ENCODE measurements around the gene FAM131A. TPM values are rescaled to one million over a fixed set of nuclear protein-coding genes. Genes with fewer than 3 reads are reported as not detected.

FAM131A gene
- total and polyA plus RNA-seq, 7 experiments from 2014 or later = 2.2 to 13.4 (median 8.2) TPM

GRCh38 chr3:184332370-184333090 lies 4.9 kb upstream of the FAM131A start:
- peaks cover 20 to 71% (median 35%) of the 10 kb centered on the region in 3 experiments for H3K36me3 ChIP-seq (ENCODE audit: control insufficient read depth in 2 of 3, insufficient read depth in 3 of 3, low read length in 3 of 3)
- DNase-seq = no peak
- H3K9me3 ChIP-seq (ENCODE audit: control insufficient read depth in 2 of 3, low read length in 3 of 3) = no peaks in the 10 kb centered on the region
- peak overlapping the region; percentile 37 for H3K27ac ChIP-seq (ENCODE audit: low read depth, low read length)
- peaks cover 0 to 3% (median 0%) of the 10 kb centered on the region in 11 donors for H3K9me3 Mint-ChIP-seq
- ChIA-PET POLR2A (no interaction called here), CTCF (no interaction called here)
- H3K4me3 Mint-ChIP-seq = peak overlapping the region in 2 of 10 donors; percentile 8 to 12
- H3K27ac Mint-ChIP-seq = peak overlapping the region in 8 of 9 donors; percentile 45 to 99 (median 82)
- ATAC-seq = no peak
- peaks cover 7 to 47% (median 13%) of the 10 kb centered on the region in 7 donors for H3K4me1 Mint-ChIP-seq
- H3K27me3 ChIP-seq (ENCODE audit: control insufficient read depth in 2 of 2, insufficient read depth in 2 of 2, low read length in 2 of 2) = no peaks in the 10 kb centered on the region
- H3K27me3 Mint-ChIP-seq = no peaks in the 10 kb centered on the region
- H3K4me3 ChIP-seq (ENCODE audit: low read length) = no peak overlapping the region
- peaks cover 8 to 43% (median 18%) of the 10 kb centered on the region in 5 donors for H3K36me3 Mint-ChIP-seq
- peaks cover 8 to 10% of the 10 kb centered on the region in 2 donors for H3K4me1 ChIP-seq (ENCODE audit: control insufficient read depth in 2 of 2, insufficient read depth in 2 of 2, low read length in 2 of 2)
- intact Hi-C loops (cut with micrococcal nuclease) = no loop called here

- Histone ChIP-seq H3K4me1 (ENCODE audit: control insufficient read depth in 2 of 2, insufficient read depth in 2 of 2, low read length in 2 of 2) (peaks cover 8 to 10% of the 10 kb centered on the region in 2 donors), H3K36me3 (ENCODE audit: control insufficient read depth in 2 of 3, insufficient read depth in 3 of 3, low read length in 3 of 3) (peaks cover 19 to 65% (median 30%) of the 10 kb centered on the region in 3 experiments), H3K27ac (ENCODE audit: low read depth, low read length) (peak overlapping the region; percentile 96), H3K4me3 (ENCODE audit: low read length) (no peak overlapping the region), H3K27me3 (ENCODE audit: control insufficient read depth in 2 of 2, insufficient read depth in 2 of 2, low read length in 2 of 2) (no peaks in the 10 kb centered on the region), H3K9me3 (ENCODE audit: control insufficient read depth in 2 of 3, low read length in 3 of 3) (no peaks in the 10 kb centered on the region)
- peaks cover 14 to 52% (median 19%) of the 10 kb centered on the region in 7 donors for H3K4me1 Mint-ChIP-seq
- H3K4me3 Mint-ChIP-seq = peak overlapping the region in 1 of 10 donors; percentile 8
- H3K36me3 Mint-ChIP-seq = peaks cover 8 to 36% (median 18%) of the 10 kb centered on the region in 5 donors
- H3K9me3 Mint-ChIP-seq = peaks cover 0 to 3% (median 0%) of the 10 kb centered on the region in 11 donors
- ATAC-seq (no peak), DNase-seq (no peak)
- peak overlapping the region; percentile 52 to 99 (median 89) for H3K27ac Mint-ChIP-seq
- intact Hi-C loops (cut with micrococcal nuclease) = no loop called here
- ChIA-PET POLR2A (no interaction called here), CTCF (no interaction called here)
- H3K27me3 Mint-ChIP-seq = no peaks in the 10 kb centered on the region
Measured at GRCh38 chr3:184333190-184333589, 4.2 kb upstream of the FAM131A start.

GRCh38 chr3:184333700-184334099 lies 3.7 kb upstream of the FAM131A start:
- peaks cover 8 to 10% of the 10 kb centered on the region in 2 donors for H3K4me1 ChIP-seq (ENCODE audit: control insufficient read depth in 2 of 2, insufficient read depth in 2 of 2, low read length in 2 of 2)
- peaks cover 16 to 52% (median 19%) of the 10 kb centered on the region in 7 donors for H3K4me1 Mint-ChIP-seq
- no peak overlapping the region for H3K4me3 ChIP-seq (ENCODE audit: low read length)
- peaks cover 14 to 60% (median 25%) of the 10 kb centered on the region in 3 experiments for H3K36me3 ChIP-seq (ENCODE audit: control insufficient read depth in 2 of 3, insufficient read depth in 3 of 3, low read length in 3 of 3)
- H3K27me3 Mint-ChIP-seq = no peaks in the 10 kb centered on the region
- intact Hi-C loops (cut with micrococcal nuclease) = no loop called here
- H3K36me3 Mint-ChIP-seq = peaks cover 8 to 31% (median 14%) of the 10 kb centered on the region in 5 donors
- H3K9me3 Mint-ChIP-seq = peaks cover 0 to 3% (median 0%) of the 10 kb centered on the region in 11 donors
- H3K9me3 ChIP-seq (ENCODE audit: control insufficient read depth in 2 of 3, low read length in 3 of 3) = no peaks in the 10 kb centered on the region
- H3K27me3 ChIP-seq (ENCODE audit: control insufficient read depth in 2 of 2, insufficient read depth in 2 of 2, low read length in 2 of 2) = no peaks in the 10 kb centered on the region
- ChIA-PET CTCF (no interaction called here), POLR2A (interaction anchor here (0.6 kb wide), 1 partner anchor 34 kb away, joined by 3 read pairs; no protein-coding TSS in a partner anchor)
- peak overlapping the region in 3 of 10 donors; percentile 1 to 76 (median 72) for H3K4me3 Mint-ChIP-seq
- no peak for DNase-seq
- ATAC-seq = no peak
- H3K27ac Mint-ChIP-seq = peak overlapping the region; percentile 73 to 99 (median 89)
- peak overlapping the region; percentile 96 for H3K27ac ChIP-seq (ENCODE audit: low read depth, low read length)

DNA sequence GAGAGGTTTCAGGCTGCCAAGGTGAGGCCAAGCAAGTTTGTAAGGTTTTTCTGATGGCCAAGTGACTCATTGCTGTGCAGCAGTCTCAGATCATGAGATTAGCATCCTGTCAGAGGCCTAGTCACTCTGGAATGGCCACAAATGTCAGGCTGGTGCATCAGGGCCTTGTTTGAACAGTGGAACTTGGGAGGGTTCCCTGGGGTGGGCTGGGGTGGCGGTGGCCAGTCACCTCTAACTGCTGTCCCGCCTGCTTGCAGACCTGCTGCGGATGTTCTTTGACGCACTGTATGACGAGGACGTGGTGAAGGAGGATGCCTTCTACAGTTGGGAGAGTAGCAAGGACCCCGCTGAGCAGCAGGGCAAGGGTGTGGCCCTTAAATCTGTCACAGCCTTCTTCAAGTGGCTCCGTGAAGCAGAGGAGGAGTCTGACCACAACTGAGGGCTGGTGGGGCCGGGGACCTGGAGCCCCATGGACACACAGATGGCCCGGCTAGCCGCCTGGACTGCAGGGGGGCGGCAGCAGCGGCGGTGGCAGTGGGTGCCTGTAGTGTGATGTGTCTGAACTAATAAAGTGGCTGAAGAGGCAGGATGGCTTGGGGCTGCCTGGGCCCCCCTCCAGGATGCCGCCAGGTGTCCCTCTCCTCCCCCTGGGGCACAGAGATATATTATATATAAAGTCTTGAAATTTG lies 2.8 kb upstream of the FAM131A start:
- no peaks in the 10 kb centered on the region for H3K27me3 Mint-ChIP-seq
- POLR2A ChIA-PET = no interaction called here
- intact Hi-C loops (cut with micrococcal nuclease) = loop anchor here (1.0 kb wide), 4 partner anchors 20 to 85 kb away; partner anchors contain the start of genes EIF4G1 (in 2 of the 2), PSMD2 (in 2 of the 2) and EEF1AKMT4 (in 1 of the 2)

DNA sequence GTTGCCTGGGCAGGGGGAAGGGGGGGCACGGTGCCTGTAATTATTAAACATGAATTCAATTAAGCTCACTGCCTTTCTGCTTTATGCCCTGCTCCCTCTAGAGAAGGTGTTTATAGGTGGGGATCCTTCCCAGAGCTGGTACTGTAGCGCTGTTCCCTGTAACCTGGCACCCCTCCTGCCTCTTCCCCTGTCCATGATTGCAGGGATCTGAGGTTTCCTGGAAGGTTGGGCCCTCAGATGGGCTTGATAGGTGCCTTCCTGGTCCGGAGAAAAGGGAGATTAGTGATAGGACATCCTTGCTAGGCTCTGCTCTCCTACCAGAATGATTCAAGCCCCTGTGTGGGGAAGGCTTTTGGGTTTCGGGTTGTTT lies 2.1 kb upstream of the FAM131A start:
- no peaks in the 10 kb centered on the region for H3K27me3 Mint-ChIP-seq
- DNase-seq (no peak), ATAC-seq (peak; percentile 3)
- POLR2A ChIA-PET = interaction anchor here (1.0 kb wide), 1 partner anchor 25 kb away, joined by 3 read pairs; no protein-coding TSS in a partner anchor
- H3K4me3 Mint-ChIP-seq = peak overlapping the region; percentile 79 to 96 (median 92)
- CTCF ChIA-PET = no interaction called here
- H3K4me1 Mint-ChIP-seq = peaks cover 16 to 52% (median 19%) of the 10 kb centered on the region in 7 donors
- Histone ChIP-seq H3K27me3 (ENCODE audit: control insufficient read depth in 2 of 2, insufficient read depth in 2 of 2, low read length in 2 of 2) (no peaks in the 10 kb centered on the region), H3K4me1 (ENCODE audit: control insufficient read depth in 2 of 2, insufficient read depth in 2 of 2, low read length in 2 of 2) (peaks cover 8 to 10% of the 10 kb centered on the region in 2 donors), H3K27ac (ENCODE audit: low read depth, low read length) (peak overlapping the region; percentile 96), H3K4me3 (ENCODE audit: low read length) (peak overlapping the region; percentile 66), H3K36me3 (ENCODE audit: control insufficient read depth in 2 of 3, insufficient read depth in 3 of 3, low read length in 3 of 3) (peaks cover 9 to 45% (median 13%) of the 10 kb centered on the region in 3 experiments), H3K9me3 (ENCODE audit: control insufficient read depth in 2 of 3, low read length in 3 of 3) (no peaks in the 10 kb centered on the region)
- intact Hi-C loops (cut with micrococcal nuclease) = loop anchor here (1.0 kb wide), 4 partner anchors 21 to 86 kb away; partner anchors contain the start of genes EIF4G1 (in 2 of the 2), PSMD2 (in 2 of the 2) and EEF1AKMT4 (in 1 of the 2)
- H3K27ac Mint-ChIP-seq = peak overlapping the region; percentile 62 to 99 (median 96)
- H3K9me3 Mint-ChIP-seq = peaks cover 0 to 3% (median 0%) of the 10 kb centered on the region in 11 donors
- H3K36me3 Mint-ChIP-seq = peaks cover 0 to 21% (median 5%) of the 10 kb centered on the region in 5 donors

More for the DNA sequence above, 2.8 kb upstream of the FAM131A start:
- ATAC-seq (peak; percentile 26), DNase-seq (peak in 2 of 9 donors; percentile 37 to 43)
- Histone ChIP-seq H3K27me3 (ENCODE audit: control insufficient read depth in 2 of 2, insufficient read depth in 2 of 2, low read length in 2 of 2) (no peaks in the 10 kb centered on the region), H3K27ac (ENCODE audit: low read depth, low read length) (peak overlapping the region; percentile 96), H3K4me1 (ENCODE audit: control insufficient read depth in 2 of 2, insufficient read depth in 2 of 2, low read length in 2 of 2) (peaks cover 8 to 10% of the 10 kb centered on the region in 2 donors), H3K9me3 (ENCODE audit: control insufficient read depth in 2 of 3, low read length in 3 of 3) (no peaks in the 10 kb centered on the region), H3K36me3 (ENCODE audit: control insufficient read depth in 2 of 3, insufficient read depth in 3 of 3, low read length in 3 of 3) (peaks cover 9 to 51% (median 16%) of the 10 kb centered on the region in 3 experiments), H3K4me3 (ENCODE audit: low read length) (no peak overlapping the region)
- Mint-ChIP-seq H3K36me3 (peaks cover 3 to 23% (median 7%) of the 10 kb centered on the region in 5 donors), H3K4me3 (peak overlapping the region in 7 of 10 donors; percentile 13 to 76 (median 42)), H3K9me3 (peaks cover 0 to 3% (median 0%) of the 10 kb centered on the region in 11 donors), H3K27ac (peak overlapping the region; percentile 73 to 99 (median 91)), H3K4me1 (peaks cover 16 to 52% (median 19%) of the 10 kb centered on the region in 7 donors)
- CTCF ChIA-PET = no interaction called here

All from naive thymus-derived CD4-positive, alpha-beta T cell (primary cell).